H9 (cell line): ENCODE results near the gene BCAR3. TPM values are rescaled to one million over a fixed set of nuclear protein-coding genes. Genes with fewer than 3 reads are reported as not detected.

Experiments
- DNase-seq: peaks from one replicate; pipeline ENCODE4 v3.0.0-alpha.2; 2017
- H2AFZ ChIP-seq: one replicate; pipeline ENCODE4 v1.6.1; 2013; ENCODE audit warnings: mild to moderate bottlenecking, low read length, control low read depth, moderate library complexity
- H2AK5ac ChIP-seq: 2 replicates; pipeline ENCODE4 v1.6.1; 2013; ENCODE audit warnings: low read length, control low read depth, mixed read lengths; ENCODE audit not compliant: insufficient read length
- H2BK120ac ChIP-seq: one replicate; pipeline ENCODE4 v1.6.1; 2013; ENCODE audit warnings: low read depth, mild to moderate bottlenecking, low read length, control low read depth, inconsistent platforms; ENCODE audit not compliant: poor library complexity, severe bottlenecking
- H2BK12ac ChIP-seq: 2 replicates; pipeline ENCODE4 v1.6.1; 2013; ENCODE audit warnings: low read length, control low read depth, mixed read lengths, low read depth; ENCODE audit not compliant: insufficient read length
- H2BK15ac ChIP-seq: 2 replicates; pipeline ENCODE4 v1.6.1; 2013; ENCODE audit warnings: low read depth, low read length, control low read depth
- H2BK20ac ChIP-seq: one replicate; pipeline ENCODE4 v1.6.1; 2013; ENCODE audit warnings: low read depth, mild to moderate bottlenecking, low read length, control low read depth, inconsistent platforms; ENCODE audit not compliant: poor library complexity, severe bottlenecking
- H2BK5ac ChIP-seq: 2 replicates; pipeline ENCODE4 v1.6.1; 2013; ENCODE audit warnings: low read length, control low read depth, mixed read lengths; ENCODE audit not compliant: insufficient read length
- H3K14ac ChIP-seq: 2 replicates; pipeline ENCODE4 v1.6.1; 2013; ENCODE audit warnings: low read length, control low read depth; ENCODE audit not compliant: insufficient read depth
- H3K18ac ChIP-seq: 2 replicates; pipeline ENCODE4 v1.6.1; 2013; ENCODE audit warnings: low read depth, mild to moderate bottlenecking, mixed read lengths, low read length, control low read depth; ENCODE audit not compliant: insufficient read length
- H3K23ac ChIP-seq: 2 replicates; pipeline ENCODE4 v1.6.1; 2013; ENCODE audit warnings: low read length, control low read depth, mixed read lengths, low read depth; ENCODE audit not compliant: insufficient read length
- H3K23me2 ChIP-seq: 2 replicates; pipeline ENCODE4 v1.6.1; 2013; ENCODE audit warnings: low read depth, mild to moderate bottlenecking, mixed read lengths, low read length, control low read depth; ENCODE audit not compliant: insufficient read length, poor library complexity, severe bottlenecking
- H3K27ac ChIP-seq: 2 replicates; pipeline ENCODE4 v1.5.1; 2013; ENCODE audit warnings: low read length, control low read depth, mixed read lengths, low read depth; ENCODE audit not compliant: insufficient read length
- H3K27me3 ChIP-seq: 2 replicates; pipeline ENCODE4 v1.6.1; 2013; ENCODE audit warnings: low read length, control low read depth, inconsistent platforms; ENCODE audit not compliant: insufficient read depth
- H3K4ac ChIP-seq: 2 replicates; pipeline ENCODE4 v1.6.1; 2013; ENCODE audit warnings: low read depth, mild to moderate bottlenecking, control low read depth, inconsistent platforms, low read length, moderate library complexity
- H3K4me1 ChIP-seq: 2 replicates; pipeline ENCODE4 v1.6.1; 2013; ENCODE audit warnings: low read length, control low read depth, inconsistent platforms; ENCODE audit not compliant: insufficient read depth
- H3K4me2 ChIP-seq: 2 replicates; pipeline ENCODE4 v1.6.1; 2013; ENCODE audit warnings: low read length, control low read depth, mixed read lengths; ENCODE audit not compliant: insufficient read length, insufficient read depth
- H3K56ac ChIP-seq: 2 replicates; pipeline ENCODE4 v1.6.1; 2013; ENCODE audit warnings: low read depth, mild to moderate bottlenecking, mixed read lengths, low read length, control low read depth; ENCODE audit not compliant: insufficient read length
- H3K79me1 ChIP-seq: 2 replicates; pipeline ENCODE4 v1.6.1; 2013; ENCODE audit warnings: low read depth, mild to moderate bottlenecking, moderate library complexity, low read length, control low read depth, inconsistent platforms; ENCODE audit not compliant: insufficient read depth, poor library complexity, severe bottlenecking
- H3K79me2 ChIP-seq: 2 replicates; pipeline ENCODE4 v1.6.1; 2013; ENCODE audit warnings: low read length, control low read depth, inconsistent platforms; ENCODE audit not compliant: insufficient read depth
- H3K9ac ChIP-seq: 2 replicates; pipeline ENCODE4 v1.6.1; 2013; ENCODE audit warnings: low read length, control low read depth, mixed read lengths; ENCODE audit not compliant: insufficient read length; ENCODE audit errors: extremely low read depth
- H3K9me3 ChIP-seq: one replicate; pipeline ENCODE4 v1.6.1; 2013; ENCODE audit warnings: low read depth, low read length, inconsistent platforms; ENCODE audit not compliant: control insufficient read depth
- H3T11ph ChIP-seq: one replicate; pipeline ENCODE4 v1.6.1; 2013; ENCODE audit warnings: mild to moderate bottlenecking, low read length, control low read depth, inconsistent platforms
- H4K20me1 ChIP-seq: one replicate; pipeline ENCODE4 v1.6.1; 2013; ENCODE audit not compliant: control insufficient read depth, insufficient read length, insufficient read depth
- H4K5ac ChIP-seq: 2 replicates; pipeline ENCODE4 v1.6.1; 2013; ENCODE audit warnings: low read depth, mild to moderate bottlenecking, mixed read lengths, low read length, control low read depth; ENCODE audit not compliant: insufficient read length
- H4K8ac ChIP-seq: replicated peaks from 2 replicates; pipeline ENCODE4 v1.6.1; 2013; ENCODE audit warnings: low read length, control low read depth, mixed read lengths, low read depth; ENCODE audit not compliant: insufficient read length
- H4K91ac ChIP-seq: 2 replicates; pipeline ENCODE4 v1.6.1; 2013; ENCODE audit warnings: low read depth, mild to moderate bottlenecking, moderate library complexity, mixed read lengths, low read length, control low read depth; ENCODE audit not compliant: insufficient read length
- H3K27ac Mint-ChIP-seq, 3 experiments: 2 replicates in 2 of 3; 3 replicates in 1 of 3; pipeline ENCODE4 v1.8.0; 2020 to 2021; ENCODE audit warnings: mixed read lengths in 3 of 3, mild to moderate bottlenecking in 1 of 3, moderate library complexity in 1 of 3
- H3K27me3 Mint-ChIP-seq: 2 replicates; pipeline ENCODE4 v1.8.0; 2021; ENCODE audit warnings: low read depth, mild to moderate bottlenecking, moderate library complexity, mixed read lengths
- H3K36me3 Mint-ChIP-seq, 3 experiments: 2 replicates in 2 of 3; 3 replicates in 1 of 3; pipeline ENCODE4 v1.8.0; 2020 to 2021; ENCODE audit warnings: low read depth in 3 of 3, mixed read lengths in 3 of 3; ENCODE audit not compliant: insufficient read depth in 1 of 3
- H3K4me1 Mint-ChIP-seq, 2 experiments: 2 replicates each; pipeline ENCODE4 v1.8.0; 2020; ENCODE audit warnings: mixed read lengths in 2 of 2
- H3K4me3 Mint-ChIP-seq, 2 experiments: 2 replicates in 1 of 2; 3 replicates in 1 of 2; pipeline ENCODE4 v1.8.0; 2020 to 2021; ENCODE audit warnings: mild to moderate bottlenecking in 2 of 2, mixed read lengths in 2 of 2, moderate library complexity in 1 of 2
- H3K9me3 Mint-ChIP-seq, 2 experiments: 2 replicates in 1 of 2; 3 replicates in 1 of 2; pipeline ENCODE4 v1.8.0; 2020; ENCODE audit warnings: mild to moderate bottlenecking in 2 of 2, mixed read lengths in 2 of 2, moderate library complexity in 1 of 2
- WGBS: extraction: QIAGEN DNeasy Blood & Tissue Kit; methylation state at CpG from one replicate; pipeline ENCODE4 v1.1.7; 2013; ENCODE audit warnings: missing lambda C conversion rate, low lambda C conversion rate, mixed read lengths; ENCODE audit not compliant: insufficient read length; ENCODE audit errors: extremely low coverage; 5-methylcytosine and 5-hydroxymethylcytosine counted together
- total RNA-seq: library from RNA; stranded (reverse); gene quantifications from 2 replicates; pipeline ENCODE4 v1.2.1, GENCODE V29; 2021
- TF ChIP-seq, protein P1 (sequence below): fragments of 200-600 bp; sonication (generic); conservative IDR thresholded peaks from 3 replicates; pipeline ENCODE4 v1.8.0; 2021; ENCODE audit warnings: antibody characterized with exemption, mild to moderate bottlenecking

The BCAR3 gene
- total RNA-seq, 1 experiment from 2014 or later = 4.9 TPM

DNA sequence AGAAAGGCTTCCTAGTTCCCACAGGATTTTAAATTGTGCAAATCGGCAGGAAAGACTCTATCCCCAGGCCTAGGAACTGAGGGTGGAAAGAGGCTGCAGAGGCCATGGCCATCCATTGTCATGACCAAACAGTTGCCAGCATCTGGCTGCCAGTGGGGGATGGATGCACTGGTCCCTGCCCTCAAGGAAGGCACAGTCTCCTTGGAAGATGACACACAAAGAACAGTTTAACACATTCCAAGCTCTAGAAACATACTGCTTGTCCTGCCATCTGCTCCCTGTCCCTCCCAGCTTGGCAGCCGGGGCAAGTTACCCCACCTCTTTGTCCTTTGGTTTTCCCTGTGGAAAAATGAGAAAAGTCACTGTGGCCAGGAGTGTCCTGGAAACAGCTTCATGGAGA is 83.2 kb downstream of the BCAR3 start:
- Histone ChIP-seq H2AFZ (no peak overlapping the region), H3K79me2 (no peaks in the 10 kb centered on the region), H3K9ac (no peak overlapping the region), H3K79me1 (no peaks in the 10 kb centered on the region), H3K27ac (no peak overlapping the region), H3K18ac (no peak overlapping the region), H3K23me2 (no peaks in the 10 kb centered on the region), H3K27me3 (no peaks in the 10 kb centered on the region), H2BK120ac (no peak overlapping the region), H2BK15ac (no peak overlapping the region), H3K23ac (no peak overlapping the region), H3K56ac (no peak overlapping the region), H3T11ph (no peak overlapping the region), H3K4ac (no peak overlapping the region), H4K8ac (no peak overlapping the region), H2BK12ac (no peak overlapping the region), H4K5ac (no peak overlapping the region), H4K20me1 (no peaks in the 10 kb centered on the region), H3K14ac (no peak overlapping the region), H2AK5ac (no peak overlapping the region), H2BK5ac (no peak overlapping the region), H2BK20ac (no peak overlapping the region), H3K9me3 (no peaks in the 10 kb centered on the region), H4K91ac (no peak overlapping the region), H3K4me1 (peaks cover 17% of the 10 kb centered on the region), H3K4me2 (no peak overlapping the region)
- no CpG with 5 or more reads among the region's 2 CpGs for WGBS
- no peaks in the 10 kb centered on the region; a peak in 2 of 7 replicates for H3K36me3 Mint-ChIP-seq
- no peak for DNase-seq
- TF ChIP-seq, protein P1, sequence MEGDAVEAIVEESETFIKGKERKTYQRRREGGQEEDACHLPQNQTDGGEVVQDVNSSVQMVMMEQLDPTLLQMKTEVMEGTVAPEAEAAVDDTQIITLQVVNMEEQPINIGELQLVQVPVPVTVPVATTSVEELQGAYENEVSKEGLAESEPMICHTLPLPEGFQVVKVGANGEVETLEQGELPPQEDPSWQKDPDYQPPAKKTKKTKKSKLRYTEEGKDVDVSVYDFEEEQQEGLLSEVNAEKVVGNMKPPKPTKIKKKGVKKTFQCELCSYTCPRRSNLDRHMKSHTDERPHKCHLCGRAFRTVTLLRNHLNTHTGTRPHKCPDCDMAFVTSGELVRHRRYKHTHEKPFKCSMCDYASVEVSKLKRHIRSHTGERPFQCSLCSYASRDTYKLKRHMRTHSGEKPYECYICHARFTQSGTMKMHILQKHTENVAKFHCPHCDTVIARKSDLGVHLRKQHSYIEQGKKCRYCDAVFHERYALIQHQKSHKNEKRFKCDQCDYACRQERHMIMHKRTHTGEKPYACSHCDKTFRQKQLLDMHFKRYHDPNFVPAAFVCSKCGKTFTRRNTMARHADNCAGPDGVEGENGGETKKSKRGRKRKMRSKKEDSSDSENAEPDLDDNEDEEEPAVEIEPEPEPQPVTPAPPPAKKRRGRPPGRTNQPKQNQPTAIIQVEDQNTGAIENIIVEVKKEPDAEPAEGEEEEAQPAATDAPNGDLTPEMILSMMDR = no peak
- H3K9me3 Mint-ChIP-seq = no peaks in the 10 kb centered on the region; a peak in 1 of 5 replicates
- H3K27ac Mint-ChIP-seq = peak overlapping the region in 2 of 3 experiments; percentile 19 to 82; a peak in 3 of 7 replicates
- peaks cover 39 to 49% of the 10 kb centered on the region in 2 experiments for H3K4me1 Mint-ChIP-seq
- H3K4me3 Mint-ChIP-seq = no peak overlapping the region
- H3K27me3 Mint-ChIP-seq = no peaks in the 10 kb centered on the region
